SU-DHL-6 (cell line): ENCODE data around the gene CMPK2.

Experiments used
- EZH2phosphoT487 ChIP-seq: fragments of 200-600 bp; sonication (generic), shearing (Covaris generic); conservative IDR thresholded peaks from 2 replicates; pipeline ENCODE4 v1.6.1; 2018; ENCODE audit warnings: mild to moderate bottlenecking, antibody characterized with exemption, low read length, moderate library complexity, mixed read lengths
- TF ChIP-seq, protein P1 (sequence below): fragments of 200-600 bp; sonication (generic); IDR thresholded peaks from one replicate; pipeline ENCODE4 v1.5.1; 2017; ENCODE audit warnings: antibody characterized with exemption, mild to moderate bottlenecking, low read length, moderate library complexity; ENCODE audit not compliant: insufficient read depth, poor library complexity, severe bottlenecking

DNA sequence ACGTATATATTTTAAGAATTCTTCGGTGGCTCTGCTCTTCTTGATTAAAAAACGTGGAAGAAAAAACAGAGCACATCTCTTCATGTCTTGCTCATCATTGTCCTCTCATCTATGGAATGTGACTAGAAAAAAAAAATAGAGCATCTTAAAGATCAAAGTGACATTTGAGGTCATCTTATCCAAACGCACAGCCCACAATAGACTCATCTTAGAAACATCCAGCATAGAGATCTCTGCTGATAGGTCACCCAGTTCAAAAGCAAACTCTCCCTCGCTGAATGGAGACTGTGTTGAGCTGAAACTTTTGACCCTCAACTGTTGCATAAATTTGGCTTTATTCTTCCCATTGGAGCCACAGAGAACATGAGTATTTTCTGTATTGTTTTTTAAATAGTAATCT is 65.2 kb downstream of the CMPK2 start:
- TF ChIP-seq, protein P1, sequence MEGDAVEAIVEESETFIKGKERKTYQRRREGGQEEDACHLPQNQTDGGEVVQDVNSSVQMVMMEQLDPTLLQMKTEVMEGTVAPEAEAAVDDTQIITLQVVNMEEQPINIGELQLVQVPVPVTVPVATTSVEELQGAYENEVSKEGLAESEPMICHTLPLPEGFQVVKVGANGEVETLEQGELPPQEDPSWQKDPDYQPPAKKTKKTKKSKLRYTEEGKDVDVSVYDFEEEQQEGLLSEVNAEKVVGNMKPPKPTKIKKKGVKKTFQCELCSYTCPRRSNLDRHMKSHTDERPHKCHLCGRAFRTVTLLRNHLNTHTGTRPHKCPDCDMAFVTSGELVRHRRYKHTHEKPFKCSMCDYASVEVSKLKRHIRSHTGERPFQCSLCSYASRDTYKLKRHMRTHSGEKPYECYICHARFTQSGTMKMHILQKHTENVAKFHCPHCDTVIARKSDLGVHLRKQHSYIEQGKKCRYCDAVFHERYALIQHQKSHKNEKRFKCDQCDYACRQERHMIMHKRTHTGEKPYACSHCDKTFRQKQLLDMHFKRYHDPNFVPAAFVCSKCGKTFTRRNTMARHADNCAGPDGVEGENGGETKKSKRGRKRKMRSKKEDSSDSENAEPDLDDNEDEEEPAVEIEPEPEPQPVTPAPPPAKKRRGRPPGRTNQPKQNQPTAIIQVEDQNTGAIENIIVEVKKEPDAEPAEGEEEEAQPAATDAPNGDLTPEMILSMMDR: no peak
- no peak for TF ChIP-seq EZH2phosphoT487
